Spinal cord (tissue), 10 donors: ENCODE measurements around the gene INPP4A. TPM values are rescaled to one million over a fixed set of nuclear protein-coding genes. Genes with fewer than 3 reads are reported as not detected.

ENCODE experiments used
- DNase-seq, 6 donors: peaks; one replicate each; pipeline versions ENCODE4 v3.0.0 to v3.0.0-alpha.2; 2013 to 2015; ENCODE audit warnings: low spot score in 6 of 6, low read depth in 4 of 6
- H3K27ac ChIP-seq: one replicate; pipeline ENCODE4 v1.5.1; 2013; ENCODE audit warnings: low read depth, low read length, control low read depth
- H3K27me3 ChIP-seq: one replicate; pipeline ENCODE4 v1.6.1; 2013; ENCODE audit warnings: low read length; ENCODE audit not compliant: control insufficient read depth, insufficient read depth
- H3K36me3 ChIP-seq: one replicate; pipeline ENCODE4 v1.6.1; 2013; ENCODE audit warnings: low read length; ENCODE audit not compliant: control insufficient read depth, insufficient read depth
- H3K4me1 ChIP-seq: one replicate; pipeline ENCODE4 v1.6.1; 2013; ENCODE audit warnings: low read length; ENCODE audit not compliant: control insufficient read depth, insufficient read depth
- H3K4me3 ChIP-seq: one replicate; pipeline ENCODE4 v1.5.1; 2013; ENCODE audit warnings: low read depth, low read length, control low read depth
- H3K9me3 ChIP-seq: one replicate; pipeline ENCODE4 v1.6.1; 2013; ENCODE audit warnings: low read length; ENCODE audit not compliant: control insufficient read depth, insufficient read depth
- WGBS: methylation state at CpG from one replicate; pipeline ENCODE4 v1.1.5; 2013; ENCODE audit warnings: missing lambda C conversion rate; ENCODE audit not compliant: insufficient coverage; 5-methylcytosine and 5-hydroxymethylcytosine counted together
- polyA plus RNA-seq, 2 donors: library from polyadenylated mRNA; unstranded; fragments of 120-200 nt; gene quantifications; one replicate each; pipeline ENCODE4 v1.2.1, GENCODE V29; 2013; ENCODE audit not compliant: insufficient read length in 2 of 2
- total RNA-seq, 2 donors: library from RNA; depleted of rRNA in 1 of 2; stranded (reverse); fragments of 120-200 nt in 1 of 2; fragments of >200 nt in 1 of 2; gene quantifications; one replicate each; pipeline versions ENCODE4 v1.2.3 to v1.2.4, GENCODE V29; 2013 to 2014
- donor health status: healthy.

The INPP4A gene
- total and polyA plus RNA-seq, 4 donors = 31.2 to 55.0 (median 42.0) TPM

GRCh38 chr2:98501223-98501622, 56.6 kb downstream of the INPP4A start:
- Histone ChIP-seq H3K27ac (no peak overlapping the region), H3K4me1 (peaks cover 34% of the 10 kb centered on the region), H3K27me3 (no peaks in the 10 kb centered on the region), H3K36me3 (no peaks in the 10 kb centered on the region), H3K9me3 (peaks cover 6% of the 10 kb centered on the region), H3K4me3 (no peak overlapping the region)
- DNase-seq = no peak
- 100% methylated on average over 3 of the region's 4 CpGs for WGBS

- Histone ChIP-seq H3K4me1 (peaks cover 40% of the 10 kb centered on the region), H3K27me3 (no peaks in the 10 kb centered on the region), H3K9me3 (peaks cover 5% of the 10 kb centered on the region), H3K4me3 (no peak overlapping the region), H3K27ac (no peak overlapping the region), H3K36me3 (no peaks in the 10 kb centered on the region)
- DNase-seq = no peak
- 97% methylated on average over 3 of the region's 3 CpGs for WGBS
Observed at GRCh38 chr2:98501876-98502275, 57.2 kb downstream of the INPP4A start.

GRCh38 chr2:98502556-98503335, 58.1 kb downstream of the INPP4A start:
- Histone ChIP-seq H3K4me1 (peaks cover 45% of the 10 kb centered on the region), H3K36me3 (peaks cover 3% of the 10 kb centered on the region), H3K9me3 (no peaks in the 10 kb centered on the region), H3K27ac (no peak overlapping the region), H3K27me3 (no peaks in the 10 kb centered on the region), H3K4me3 (no peak overlapping the region)
- WGBS = 21% methylated on average over 3 of the region's 4 CpGs
- DNase-seq = peak in 2 of 6 donors; percentile 45 to 51

GRCh38 chr2:98503481-98504105, 58.9 kb downstream of the INPP4A start:
- H3K27ac ChIP-seq = no peak overlapping the region
- H3K4me1 ChIP-seq = peaks cover 54% of the 10 kb centered on the region
- DNase-seq = no peak
- H3K4me3 ChIP-seq = no peak overlapping the region
- 100% methylated on average over 1 of the region's 2 CpGs for WGBS
- no peaks in the 10 kb centered on the region for H3K9me3 ChIP-seq
- H3K27me3 ChIP-seq = no peaks in the 10 kb centered on the region
- H3K36me3 ChIP-seq = peaks cover 3% of the 10 kb centered on the region

- Histone ChIP-seq H3K4me1 (peaks cover 60% of the 10 kb centered on the region), H3K27me3 (no peaks in the 10 kb centered on the region), H3K36me3 (peaks cover 3% of the 10 kb centered on the region), H3K9me3 (no peaks in the 10 kb centered on the region), H3K4me3 (no peak overlapping the region), H3K27ac (no peak overlapping the region)
- 58% methylated on average over 2 of the region's 8 CpGs for WGBS
- no peak for DNase-seq
Observed at GRCh38 chr2:98504381-98505109, 59.9 kb downstream of the INPP4A start.

DNA sequence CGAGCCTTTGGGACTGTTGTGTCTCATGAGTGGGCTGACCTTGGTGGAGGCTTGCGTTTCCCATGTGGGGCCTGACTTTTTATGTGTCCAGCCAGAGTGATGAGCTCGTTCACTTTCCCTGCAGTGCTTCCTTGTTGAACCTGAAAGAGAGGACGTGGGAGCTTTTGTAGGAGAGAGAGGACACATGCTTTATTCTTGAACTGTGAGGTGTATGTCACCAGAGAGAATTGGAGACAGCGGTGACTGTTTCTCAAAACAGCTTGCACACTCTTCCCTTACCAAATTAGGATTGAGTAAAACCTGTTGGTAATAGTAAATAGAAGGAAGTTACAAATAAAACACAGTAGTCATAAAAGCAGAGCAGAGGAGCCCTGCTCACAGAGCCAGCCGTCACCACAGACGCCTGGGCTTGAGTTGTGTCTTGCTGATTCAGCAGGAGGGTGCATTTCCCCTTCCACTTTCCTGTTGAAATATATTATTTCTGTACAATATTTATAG, 60.7 kb downstream of the INPP4A start:
- WGBS = 40% methylated on average over 4 of the region's 7 CpGs
- H3K27me3 ChIP-seq = no peaks in the 10 kb centered on the region
- H3K4me3 ChIP-seq = no peak overlapping the region
- peaks cover 3% of the 10 kb centered on the region for H3K36me3 ChIP-seq
- peaks cover 60% of the 10 kb centered on the region for H3K4me1 ChIP-seq
- no peaks in the 10 kb centered on the region for H3K9me3 ChIP-seq
- DNase-seq = no peak
- no peak overlapping the region for H3K27ac ChIP-seq

DNA sequence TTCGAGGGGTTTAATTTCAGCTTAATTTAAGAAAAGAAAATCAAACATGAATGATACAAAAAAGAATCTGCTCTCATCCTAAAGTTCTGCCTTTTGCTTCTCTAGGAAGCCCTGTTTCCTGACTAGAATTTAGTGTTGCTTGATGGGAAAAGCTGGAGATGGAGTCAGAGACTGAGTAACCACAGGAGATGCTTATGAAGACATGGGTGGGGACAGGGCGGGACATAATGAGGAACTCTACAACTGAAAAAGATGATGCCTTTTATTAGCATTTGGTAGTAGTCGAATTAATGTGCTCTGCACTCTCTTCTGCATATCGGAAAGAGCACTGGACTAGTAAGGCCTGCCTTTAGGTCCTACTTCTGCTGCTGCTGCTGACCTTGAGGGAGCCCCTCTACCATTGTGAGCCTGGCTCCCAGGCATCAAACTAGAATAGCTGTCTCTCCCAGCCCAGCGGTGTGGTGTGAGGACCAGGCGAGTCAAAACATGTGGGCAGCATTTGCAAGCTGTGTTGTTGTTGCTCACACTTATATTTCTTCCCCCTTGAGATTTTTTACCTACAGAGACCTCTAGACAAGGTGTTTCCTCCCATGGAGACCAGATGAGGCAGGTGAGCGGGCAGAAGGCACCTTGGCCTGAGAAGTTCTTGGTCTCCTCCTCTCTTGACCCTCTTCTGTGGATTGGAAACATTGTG, 61.5 kb downstream of the INPP4A start:
- no peak for DNase-seq
- peaks cover 3% of the 10 kb centered on the region for H3K36me3 ChIP-seq
- H3K27ac ChIP-seq = no peak overlapping the region
- H3K9me3 ChIP-seq = no peaks in the 10 kb centered on the region
- H3K4me3 ChIP-seq = no peak overlapping the region
- H3K27me3 ChIP-seq = no peaks in the 10 kb centered on the region
- 88% methylated on average over 4 of the region's 7 CpGs for WGBS
- peaks cover 60% of the 10 kb centered on the region for H3K4me1 ChIP-seq

DNA sequence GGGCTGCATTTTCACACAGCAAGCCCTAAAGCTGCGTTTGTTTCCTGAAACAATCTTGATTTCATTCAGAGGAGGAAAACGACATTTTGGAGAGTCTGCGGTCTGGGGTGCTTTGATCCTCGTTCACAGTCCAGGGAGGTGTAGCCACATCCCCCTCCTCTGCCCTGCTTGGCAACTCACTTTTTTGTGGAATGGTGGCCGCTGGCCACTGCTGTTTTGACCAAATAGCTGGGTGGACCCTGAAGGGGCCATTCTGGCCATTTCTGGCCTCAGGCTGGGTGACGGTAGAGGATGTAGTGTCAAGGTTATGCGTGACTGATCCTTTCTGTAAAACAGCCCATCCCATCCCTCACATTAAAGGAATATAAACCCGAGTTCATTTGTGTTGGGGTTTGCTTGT, 62.2 kb downstream of the INPP4A start:
- Histone ChIP-seq H3K36me3 (peaks cover 3% of the 10 kb centered on the region), H3K27ac (no peak overlapping the region), H3K9me3 (no peaks in the 10 kb centered on the region), H3K4me3 (no peak overlapping the region), H3K4me1 (peaks cover 58% of the 10 kb centered on the region), H3K27me3 (no peaks in the 10 kb centered on the region)
- DNase-seq = no peak
- WGBS = 82% methylated on average over 3 of the region's 8 CpGs

DNA sequence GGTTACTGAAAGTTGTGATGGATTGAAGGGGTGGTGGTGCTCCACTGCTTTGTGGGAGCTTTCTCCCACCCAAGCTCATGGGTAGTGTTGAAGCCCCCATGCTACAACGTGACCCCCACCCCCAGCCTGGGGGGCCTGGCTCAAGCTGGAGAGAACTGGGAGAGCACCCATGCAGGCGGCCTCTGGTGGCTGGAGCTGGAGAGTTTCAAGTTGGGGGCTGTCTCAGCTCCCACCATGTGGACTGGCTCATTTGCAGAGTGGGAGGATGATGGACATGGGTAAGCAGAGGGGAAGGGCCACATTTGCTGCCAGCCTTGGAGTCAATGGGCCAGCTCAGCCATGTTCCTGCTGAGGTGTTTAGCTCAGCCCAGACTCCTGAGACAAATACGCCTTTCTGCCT, 62.8 kb downstream of the INPP4A start:
- peaks cover 3% of the 10 kb centered on the region for H3K36me3 ChIP-seq
- 100% methylated on average over 1 of the region's 3 CpGs for WGBS
- H3K4me3 ChIP-seq = no peak overlapping the region
- no peak overlapping the region for H3K27ac ChIP-seq
- no peak for DNase-seq
- H3K4me1 ChIP-seq = peaks cover 55% of the 10 kb centered on the region
- H3K9me3 ChIP-seq = no peaks in the 10 kb centered on the region
- no peaks in the 10 kb centered on the region for H3K27me3 ChIP-seq
